Activated T-cell treated with anti-CD3 and anti-CD28 coated beads for 48 hours (primary cell): Measurements from ENCODE around the gene INS.
"Not testable (repeated sequence)": the region's sequence is repeated elsewhere in the genome, so short reads cannot be mapped to it uniquely, and the experiment has no call there.

Experiments
- DNase-seq: peaks from one replicate; pipeline ENCODE4 v3.0.0-alpha.2; 2020; ENCODE audit warnings: low read depth

INS gene

GRCh38 chr11:2180789-2181370, 19.9 kb upstream of the INS start:
- DNase-seq = no peak

- no peak for DNase-seq
Measured at GRCh38 chr11:2180347-2180746, 19.3 kb upstream of the INS start.

GRCh38 chr11:2179516-2179915, 18.5 kb upstream of the INS start:
- DNase-seq = no peak

GRCh38 chr11:2178906-2179494, 18.0 kb upstream of the INS start:
- no peak for DNase-seq

GRCh38 chr11:2178055-2178773, 17.2 kb upstream of the INS start:
- not testable (repeated sequence) for DNase-seq

- DNase-seq = no peak
Measured at GRCh38 chr11:2177076-2177475, 16.1 kb upstream of the INS start.

GRCh38 chr11:2176389-2176900, 15.4 kb upstream of the INS start:
- DNase-seq = no peak

GRCh38 chr11:2175659-2176058, 14.7 kb upstream of the INS start:
- DNase-seq = no peak

GRCh38 chr11:2174361-2174760, 13.4 kb upstream of the INS start:
- DNase-seq = no peak

- DNase-seq = no peak
Measured at GRCh38 chr11:2173761-2174160, 12.8 kb upstream of the INS start.

GRCh38 chr11:2173150-2173693, 12.2 kb upstream of the INS start:
- DNase-seq = no peak

GRCh38 chr11:2172676-2173075, 11.7 kb upstream of the INS start:
- no peak for DNase-seq

- no peak for DNase-seq
Measured at GRCh38 chr11:2171591-2172003, 10.6 kb upstream of the INS start, which contains the start of gene TH. Gene TH (minus strand): TSS chr11:2171815. CDS start chr11:2171786, 29 bp downstream.

- DNase-seq = no peak
Measured at GRCh38 chr11:2169626-2170570, 8.9 kb upstream of the INS start.

GRCh38 chr11:2169005-2169378, 8.0 kb upstream of the INS start:
- DNase-seq = no peak

- no peak for DNase-seq
Measured at GRCh38 chr11:2168286-2169004, 7.4 kb upstream of the INS start.

GRCh38 chr11:2167141-2168045, 6.4 kb upstream of the INS start:
- no peak for DNase-seq

- peak; percentile 37 for DNase-seq
Measured at GRCh38 chr11:2166091-2166851, 5.3 kb upstream of the INS start.

GRCh38 chr11:2165571-2165970, 4.6 kb upstream of the INS start:
- no peak for DNase-seq
